Spleen (tissue), 11 donors: ENCODE results near the gene CCSER2. TPM values are rescaled to one million over a fixed set of nuclear protein-coding genes. Genes with fewer than 3 reads are reported as not detected.

ENCODE experiments used
- DNase-seq: peaks from one replicate; pipeline ENCODE4 v3.0.0-alpha.2; 2020
- H3K27ac ChIP-seq, 8 donors: fragments of 200-600 bp; sonication (generic) in 7 of 8; 1 replicate in 4 of 8; 2 replicates in 4 of 8; pipeline versions ENCODE4 v1.5.0 to v1.8.0; 2016 to 2021; ENCODE audit warnings: inconsistent platforms in 4 of 8, mild to moderate bottlenecking in 4 of 8, moderate library complexity in 1 of 8
- H3K27me3 ChIP-seq, 7 donors: fragments of 200-600 bp; sonication (generic) in 6 of 7; replicated peaks in 1 of 7; 1 replicate in 4 of 7; 2 replicates in 3 of 7; pipeline versions ENCODE4 v1.5.0 to v1.8.0; 2016 to 2021; ENCODE audit warnings: inconsistent platforms in 3 of 7, mild to moderate bottlenecking in 1 of 7
- H3K36me3 ChIP-seq, 6 donors: fragments of 200-600 bp; sonication (generic) in 5 of 6; 1 replicate in 4 of 6; 2 replicates in 2 of 6; pipeline versions ENCODE4 v1.5.0 to v1.8.0; 2016 to 2021; ENCODE audit warnings: inconsistent platforms in 2 of 6
- H3K4me1 ChIP-seq, 6 donors: fragments of 200-600 bp; sonication (generic) in 5 of 6; 1 replicate in 3 of 6; 2 replicates in 3 of 6; pipeline versions ENCODE4 v1.5.0 to v1.8.0; 2016 to 2021; ENCODE audit warnings: inconsistent platforms in 3 of 6
- H3K4me3 ChIP-seq, 8 donors: fragments of 200-600 bp; sonication (generic) in 7 of 8; 1 replicate in 4 of 8; 2 replicates in 4 of 8; pipeline versions ENCODE4 v1.5.0 to v1.8.0; 2016 to 2021; ENCODE audit warnings: inconsistent platforms in 4 of 8, mild to moderate bottlenecking in 4 of 8, moderate library complexity in 2 of 8
- H3K9me3 ChIP-seq, 8 donors: fragments of 200-600 bp; sonication (generic) in 7 of 8; 1 replicate in 4 of 8; 2 replicates in 4 of 8; pipeline versions ENCODE4 v1.5.0 to v1.8.0; 2016 to 2021; ENCODE audit warnings: inconsistent platforms in 4 of 8
- CTCF ChIP-seq, 11 experiments: fragments of 200-600 bp in 7 of 11; fragments of 450-650 bp in 4 of 11; sonication (generic) in 4 of 11; IDR thresholded peaks in 8 of 11; conservative IDR thresholded peaks in 3 of 11; 1 replicate in 7 of 11; 2 replicates in 4 of 11; pipeline versions ENCODE4 v1.4.0 to v1.8.0; 2016 to 2021; ENCODE audit warnings: antibody characterized with exemption in 11 of 11, inconsistent platforms in 4 of 11, mild to moderate bottlenecking in 1 of 11
- POLR2A ChIP-seq, 3 donors: fragments of 450-650 bp; IDR thresholded peaks; one replicate each; pipeline ENCODE4 v1.5.1; 2017; ENCODE audit warnings: antibody characterized with exemption in 3 of 3, mild to moderate bottlenecking in 1 of 3
- POLR2AphosphoS5 ChIP-seq, 3 donors: sonication (generic); formaldehyde crosslinking; IDR thresholded peaks; one replicate each; pipeline ENCODE4 v1.5.1; 2017; ENCODE audit warnings: antibody characterized with exemption in 3 of 3
- WGBS, 5 donors: extraction: QIAGEN DNeasy Blood & Tissue Kit in 3 of 5; methylation state at CpG; one replicate each; pipeline versions ENCODE4 v1.1.5 to v1.1.7; 2013 to 2018; 5-methylcytosine and 5-hydroxymethylcytosine counted together
- intact Hi-C: fragments of 100-400 bp; cut with DNase I; formaldehyde crosslinking; loops from one replicate; pipeline ENCODE4 v1.15.0; 2023; ENCODE audit warnings: low total_unique reads
- polyA plus RNA-seq, 3 donors: library from polyadenylated mRNA; stranded (reverse); fragments of 200-250 nt; gene quantifications; one replicate each; pipeline ENCODE4 v1.2.1, GENCODE V29; 2013
- total RNA-seq, 7 donors: library from RNA; depleted of rRNA in 3 of 7; stranded (reverse); fragments of >200 nt in 3 of 7; fragmentation: NEBNext Ultra II Directional in 4 of 7; extraction: Animal tissue kit (Norgen Biotek cat#: 25700) in 4 of 7; gene quantifications; one replicate each; pipeline versions ENCODE4 v1.1.0 to v1.2.1, GENCODE V29; 2016 to 2021
- donor health status: healthy with polysubstance abuse.
- donor health status: DM: no; HTN: no; CAD: no; lungs with moderate emphysema.
- donor health status: DM: no; HTN: no; CAD: no.
- donor health status: Bipolar disorder and iron deficiency.
- donor health status: healthy.
- donor health status: DM: no; HTN: no; CAD: no.
- donor health status: DM: yes; HTN: yes; CAD: no.

Gene CCSER2
- total and polyA plus RNA-seq, 10 donors, result 5.3 to 61.4 (median 45.2) TPM

GRCh38 chr10:84416245-84416555 is 87.8 kb downstream of the CCSER2 start:
- Histone ChIP-seq H3K27me3 (no peaks in the 10 kb centered on the region), H3K27ac (no peak overlapping the region), H3K9me3 (peaks cover 7 to 57% (median 48%) of the 10 kb centered on the region in 8 donors), H3K4me3 (no peak overlapping the region), H3K36me3 (peaks cover 0 to 64% (median 2%) of the 10 kb centered on the region in 6 donors), H3K4me1 (peaks cover 0 to 5% (median 0%) of the 10 kb centered on the region in 6 donors)
- WGBS, 5 donors, result 87 to 97% (median 95%) methylated on average over 2 of the region's 2 CpGs
- DNase-seq, result no peak
- intact Hi-C loops, result no loop called here
- TF ChIP-seq POLR2A (IDR thresholded peaks at IDR 0.05) (no peak), CTCF (IDR thresholded peaks at IDR 0.05 in 8 of 11, conservative IDR thresholded peaks at IDR 0.05 in 3 of 11) (no peak), POLR2AphosphoS5 (IDR thresholded peaks at IDR 0.05) (no peak)

GRCh38 chr10:84423719-84424118 is 95.3 kb downstream of the CCSER2 start:
- DNase-seq, result no peak

GRCh38 chr10:84424731-84425167 is 96.4 kb downstream of the CCSER2 start:
- H3K9me3 ChIP-seq, result peaks cover 0 to 22% (median 17%) of the 10 kb centered on the region in 8 donors
- no peaks in the 10 kb centered on the region for H3K27me3 ChIP-seq
- intact Hi-C loops, result no loop called here
- peak overlapping the region; percentile 32 to 68 (median 48) for H3K27ac ChIP-seq
- DNase-seq, result no peak
- WGBS, 5 donors, result 9 to 14% (median 12%) methylated on average over 3 of the region's 3 CpGs
- H3K4me1 ChIP-seq, result peaks cover 3 to 39% (median 18%) of the 10 kb centered on the region in 6 donors
- TF ChIP-seq POLR2AphosphoS5 (IDR thresholded peaks at IDR 0.05) (peak in 1 of 3 donors; percentile 49), CTCF (IDR thresholded peaks at IDR 0.05 in 8 of 11, conservative IDR thresholded peaks at IDR 0.05 in 3 of 11) (no peak)
- peak overlapping the region in 2 of 8 donors; percentile 7 to 36 for H3K4me3 ChIP-seq
- H3K36me3 ChIP-seq, result peaks cover 0 to 50% (median 4%) of the 10 kb centered on the region in 6 donors

More at GRCh38 chr10:84423719-84424118, 95.3 kb downstream of the CCSER2 start:
- Histone ChIP-seq H3K4me1 (peaks cover 3 to 36% (median 16%) of the 10 kb centered on the region in 6 donors), H3K4me3 (no peak overlapping the region), H3K27ac (no peak overlapping the region), H3K9me3 (peaks cover 0 to 26% (median 17%) of the 10 kb centered on the region in 8 donors), H3K36me3 (peaks cover 0 to 60% (median 4%) of the 10 kb centered on the region in 6 donors), H3K27me3 (no peaks in the 10 kb centered on the region)
- intact Hi-C loops, result no loop called here
- 88 to 100% (median 96%) methylated on average over 1 of the region's 1 CpG for WGBS, 5 donors
- TF ChIP-seq POLR2A (IDR thresholded peaks at IDR 0.05) (no peak), POLR2AphosphoS5 (IDR thresholded peaks at IDR 0.05) (no peak), CTCF (IDR thresholded peaks at IDR 0.05 in 8 of 11, conservative IDR thresholded peaks at IDR 0.05 in 3 of 11) (no peak)

GRCh38 chr10:84427903-84428650 is 99.7 kb downstream of the CCSER2 start:
- H3K4me3 ChIP-seq, result no peak overlapping the region
- H3K9me3 ChIP-seq, result no peaks in the 10 kb centered on the region
- H3K4me1 ChIP-seq, result peaks cover 3 to 44% (median 18%) of the 10 kb centered on the region in 6 donors
- no peak for DNase-seq
- TF ChIP-seq POLR2AphosphoS5 (IDR thresholded peaks at IDR 0.05) (no peak), POLR2A (IDR thresholded peaks at IDR 0.05) (no peak), CTCF (IDR thresholded peaks at IDR 0.05 in 8 of 11, conservative IDR thresholded peaks at IDR 0.05 in 3 of 11) (no peak)
- 96 to 100% (median 97%) methylated on average over 5 of the region's 5 CpGs for WGBS, 5 donors
- intact Hi-C loops, result no loop called here
- no peaks in the 10 kb centered on the region for H3K27me3 ChIP-seq
- peaks cover 0 to 31% (median 0%) of the 10 kb centered on the region in 6 donors for H3K36me3 ChIP-seq
- H3K27ac ChIP-seq, result no peak overlapping the region
